ENCODE results near the gene KIF3B.

- TF ChIP-seq ZNF384 (IDR thresholded peaks at IDR 0.05) (no peak), SP1 (IDR thresholded peaks at IDR 0.05) (no peak), ELF4 (IDR thresholded peaks at IDR 0.05) (no peak), HDGF (IDR thresholded peaks at IDR 0.05; ENCODE audit: borderline replicate concordance) (no peak), FOXA1 (IDR thresholded peaks at IDR 0.05) (no peak), PKNOX1 (IDR thresholded peaks at IDR 0.05) (no peak), NFRKB (IDR thresholded peaks at IDR 0.05) (no peak), SUZ12 (IDR thresholded peaks at IDR 0.05) (no peak), TARDBP (IDR thresholded peaks at IDR 0.05) (no peak), FOXM1 (IDR thresholded peaks at IDR 0.05; ENCODE audit: borderline replicate concordance) (no peak)
Measured at GRCh38 chr20:32302507-32302872, 25.0 kb downstream of the KIF3B start.

Measured in HEK293T (cell line).